Body of pancreas (tissue), 4 donors: Measurements from ENCODE around the gene SRRM3.

Experiments
- POLR2A ChIP-seq, 3 donors: fragments of 450-650 bp; IDR thresholded peaks; one replicate each; pipeline ENCODE4 v1.6.1; 2016; ENCODE audit warnings: antibody characterized with exemption in 3 of 3, mild to moderate bottlenecking in 2 of 3
- TF ChIP-seq, protein P1 (sequence below), 7 experiments: fragments of 450-650 bp in 4 of 7; fragments of 200-600 bp in 3 of 7; sonication (generic) in 3 of 7; IDR thresholded peaks; one replicate each; pipeline ENCODE4 v1.5.1; 2016 to 2019; ENCODE audit warnings: antibody characterized with exemption in 7 of 7

DNA sequence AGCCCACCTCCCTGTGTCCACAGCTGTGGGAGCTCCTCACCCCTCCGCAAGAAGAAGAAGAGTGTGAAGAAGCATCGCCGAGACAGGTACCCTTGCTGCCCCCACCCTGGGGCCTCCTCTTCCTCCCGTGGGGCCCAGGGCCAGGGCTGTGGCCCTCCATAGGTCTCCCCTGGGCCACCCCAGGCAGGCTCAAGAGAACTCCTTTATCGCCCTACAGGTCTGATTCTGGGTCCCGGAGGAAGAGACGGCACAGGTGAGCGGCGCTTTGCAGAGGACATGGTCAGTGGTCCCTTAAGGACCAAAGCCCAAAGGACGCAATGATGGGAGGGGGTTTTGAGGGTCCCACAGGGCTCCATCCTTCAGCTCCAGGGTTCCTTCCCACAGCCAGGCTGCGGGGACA lies 59.6 kb downstream of the SRRM3 start:
- TF ChIP-seq, protein P1, sequence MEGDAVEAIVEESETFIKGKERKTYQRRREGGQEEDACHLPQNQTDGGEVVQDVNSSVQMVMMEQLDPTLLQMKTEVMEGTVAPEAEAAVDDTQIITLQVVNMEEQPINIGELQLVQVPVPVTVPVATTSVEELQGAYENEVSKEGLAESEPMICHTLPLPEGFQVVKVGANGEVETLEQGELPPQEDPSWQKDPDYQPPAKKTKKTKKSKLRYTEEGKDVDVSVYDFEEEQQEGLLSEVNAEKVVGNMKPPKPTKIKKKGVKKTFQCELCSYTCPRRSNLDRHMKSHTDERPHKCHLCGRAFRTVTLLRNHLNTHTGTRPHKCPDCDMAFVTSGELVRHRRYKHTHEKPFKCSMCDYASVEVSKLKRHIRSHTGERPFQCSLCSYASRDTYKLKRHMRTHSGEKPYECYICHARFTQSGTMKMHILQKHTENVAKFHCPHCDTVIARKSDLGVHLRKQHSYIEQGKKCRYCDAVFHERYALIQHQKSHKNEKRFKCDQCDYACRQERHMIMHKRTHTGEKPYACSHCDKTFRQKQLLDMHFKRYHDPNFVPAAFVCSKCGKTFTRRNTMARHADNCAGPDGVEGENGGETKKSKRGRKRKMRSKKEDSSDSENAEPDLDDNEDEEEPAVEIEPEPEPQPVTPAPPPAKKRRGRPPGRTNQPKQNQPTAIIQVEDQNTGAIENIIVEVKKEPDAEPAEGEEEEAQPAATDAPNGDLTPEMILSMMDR (IDR thresholded peaks at IDR 0.05), result no peak
- no peak for TF ChIP-seq POLR2A (IDR thresholded peaks at IDR 0.05)
